ENCODE results near the gene ASXL2. TPM values are rescaled to one million over a fixed set of nuclear protein-coding genes. Genes with fewer than 3 reads are reported as not detected.

The ASXL2 gene
- total RNA-seq, 1 experiment from 2014 or later: 32.7 TPM

- Histone ChIP-seq H4K91ac (ENCODE audit: insufficient read length, low read depth, low read length) (no peak overlapping the region), H2BK120ac (ENCODE audit: low read depth, low read length, poor library complexity, severe bottlenecking) (no peak overlapping the region), H3K4me2 (ENCODE audit: insufficient read depth, insufficient read length, low read length) (no peak overlapping the region), H3K27me3 (ENCODE audit: insufficient read depth, low read length) (no peaks in the 10 kb centered on the region), H2BK15ac (ENCODE audit: low read depth, low read length) (no peak overlapping the region), H3K56ac (ENCODE audit: insufficient read length, low read depth, low read length) (no peak overlapping the region), H2AFZ (ENCODE audit: low read length) (no peak overlapping the region), H3K9ac (ENCODE audit: extremely low read depth, insufficient read length, low read length) (no peak overlapping the region), H4K5ac (ENCODE audit: insufficient read length, low read depth, low read length) (no peak overlapping the region), H3K79me1 (ENCODE audit: insufficient read depth, low read depth, low read length, poor library complexity, severe bottlenecking) (no peaks in the 10 kb centered on the region), H3K23me2 (ENCODE audit: insufficient read length, low read depth, low read length, poor library complexity, severe bottlenecking) (no peaks in the 10 kb centered on the region), H2BK20ac (ENCODE audit: low read depth, low read length, poor library complexity, severe bottlenecking) (no peak overlapping the region), H2BK5ac (ENCODE audit: insufficient read length, low read length) (no peak overlapping the region), H3K18ac (ENCODE audit: insufficient read length, low read depth, low read length) (no peak overlapping the region), H2AK5ac (ENCODE audit: insufficient read length, low read length) (no peak overlapping the region), H3K4me1 (ENCODE audit: insufficient read depth, low read length) (no peaks in the 10 kb centered on the region), H4K8ac (replicated peaks; ENCODE audit: insufficient read length, low read depth, low read length) (no peak overlapping the region), H2BK12ac (ENCODE audit: insufficient read length, low read depth, low read length) (no peak overlapping the region), H3K4ac (ENCODE audit: low read depth, low read length) (no peak overlapping the region), H4K20me1 (ENCODE audit: control insufficient read depth, insufficient read depth, insufficient read length) (no peaks in the 10 kb centered on the region), H3K14ac (ENCODE audit: insufficient read depth, low read length) (no peak overlapping the region), H3K23ac (ENCODE audit: insufficient read length, low read depth, low read length) (no peak overlapping the region), H3K27ac (ENCODE audit: insufficient read length, low read depth, low read length) (no peak overlapping the region), H3K9me3 (ENCODE audit: control insufficient read depth, low read depth, low read length) (no peaks in the 10 kb centered on the region), H3K79me2 (ENCODE audit: insufficient read depth, low read length) (peaks cover 2% of the 10 kb centered on the region; the same call in 1 of the 2 replicates), H3T11ph (ENCODE audit: low read length) (no peak overlapping the region)
- H3K36me3 Mint-ChIP-seq (ENCODE audit: insufficient read depth in 1 of 3, low read depth in 3 of 3): peaks cover 2 to 14% (median 4%) of the 10 kb centered on the region in 3 experiments; a peak in 4 of 7 replicates
- no peak for TF ChIP-seq CTCF (conservative IDR thresholded peaks at IDR 0.05)
- peaks cover 19 to 25% of the 10 kb centered on the region in 2 experiments for H3K4me1 Mint-ChIP-seq
- DNase-seq: peak; percentile 85
- WGBS (ENCODE audit: extremely low coverage, insufficient read length, low lambda C conversion rate): no CpG with 5 or more reads among the region's 30 CpGs
- H3K27ac Mint-ChIP-seq: peak overlapping the region in 1 of 3 experiments; percentile 0; a peak in 1 of 7 replicates
- no peaks in the 10 kb centered on the region for H3K27me3 Mint-ChIP-seq (ENCODE audit: low read depth)
- no peak overlapping the region for H3K4me3 Mint-ChIP-seq
- no peaks in the 10 kb centered on the region for H3K9me3 Mint-ChIP-seq
Measured at GRCh38 chr2:25822190-25823117, 55.8 kb downstream of the ASXL2 start.
